ENCODE measurements around the gene CHD6.
A peak's percentile ranks its signal among the peaks of the same experiment; 100 is the strongest.

CHD6 gene

DNA sequence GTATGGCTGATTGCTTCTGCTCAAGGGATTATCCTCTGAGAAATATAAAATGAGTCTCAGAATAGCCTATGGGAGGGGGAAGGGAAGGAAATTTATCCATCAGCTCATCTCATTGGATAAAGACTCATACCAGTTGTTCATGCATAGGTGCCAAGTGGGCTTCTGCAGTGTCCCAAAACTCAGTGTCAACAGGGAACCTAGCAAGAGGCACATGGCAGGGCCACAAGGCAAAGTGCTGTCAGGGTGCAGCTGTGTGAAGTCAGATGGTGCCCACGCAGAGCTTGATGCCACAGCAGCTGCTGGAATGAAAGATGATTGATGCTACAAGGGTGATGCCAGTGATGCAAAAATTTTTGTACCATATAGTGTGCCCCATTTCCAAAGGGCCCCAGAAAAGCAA, 3.2 kb upstream of the CHD6 start:
- DNase-seq (ENCODE audit: low read depth) = no peak

DNA sequence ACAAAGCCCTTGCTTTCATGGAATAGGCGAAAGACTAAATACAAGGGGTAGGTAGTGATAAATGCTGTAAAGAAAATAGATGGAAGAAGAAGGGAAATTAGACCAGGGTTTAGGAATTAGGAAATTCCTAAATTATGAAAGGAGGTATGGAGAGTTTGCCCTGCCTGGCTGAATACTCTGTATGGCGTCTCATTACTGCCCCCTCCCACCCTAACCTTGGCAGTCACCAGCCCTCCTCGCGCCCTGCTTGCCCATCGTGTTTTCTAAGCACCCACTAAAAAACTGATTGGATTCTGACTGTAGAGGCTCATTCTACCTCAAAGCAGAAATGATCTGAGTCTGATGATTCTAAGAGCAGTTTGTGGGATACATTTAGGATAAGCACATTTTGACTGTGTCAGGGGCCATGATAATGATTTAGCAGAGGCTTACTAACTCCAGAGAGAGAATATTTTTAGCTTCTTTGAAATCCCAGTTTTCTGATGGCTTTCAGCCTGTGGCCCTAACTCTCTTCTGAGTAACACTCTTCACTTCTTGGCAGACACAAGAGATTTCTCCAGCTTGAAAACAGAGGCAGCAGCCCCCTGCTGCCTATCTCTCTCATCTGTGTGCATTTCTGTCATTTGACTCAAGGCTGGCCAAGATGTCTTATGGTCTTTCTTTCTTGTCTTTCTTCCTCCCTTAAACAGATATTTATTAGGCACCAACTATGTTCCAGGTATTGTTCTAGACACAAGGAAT, 1.4 kb upstream of the CHD6 start:
- DNase-seq (ENCODE audit: low read depth) = no peak

DNA sequence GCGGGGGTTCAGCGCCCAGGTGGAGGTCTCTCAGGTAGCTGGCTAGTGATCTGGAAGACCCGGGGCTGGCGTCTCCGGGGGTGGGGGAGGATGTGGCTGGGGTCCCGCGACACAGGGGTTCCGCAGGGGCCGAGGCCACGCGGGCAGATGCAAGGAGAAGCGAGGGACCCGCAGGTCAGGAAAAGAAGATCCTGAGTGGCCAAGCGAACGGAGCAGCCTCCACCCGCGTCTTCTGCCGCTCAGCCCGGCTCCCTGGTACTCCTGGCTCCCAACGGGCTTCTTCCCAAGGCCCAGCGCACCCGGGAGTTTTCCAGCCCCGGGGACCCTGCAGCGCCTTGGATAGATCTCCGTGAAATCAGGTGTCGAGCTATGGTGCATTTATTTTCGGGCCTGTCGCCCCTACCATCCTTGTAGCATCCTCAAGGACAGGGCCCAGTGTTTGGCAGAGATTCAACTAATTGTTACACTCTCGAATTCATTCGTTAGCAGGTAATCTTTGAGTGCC, 682 bp upstream of the CHD6 start:
- DNase-seq (ENCODE audit: low read depth) = no peak

DNA sequence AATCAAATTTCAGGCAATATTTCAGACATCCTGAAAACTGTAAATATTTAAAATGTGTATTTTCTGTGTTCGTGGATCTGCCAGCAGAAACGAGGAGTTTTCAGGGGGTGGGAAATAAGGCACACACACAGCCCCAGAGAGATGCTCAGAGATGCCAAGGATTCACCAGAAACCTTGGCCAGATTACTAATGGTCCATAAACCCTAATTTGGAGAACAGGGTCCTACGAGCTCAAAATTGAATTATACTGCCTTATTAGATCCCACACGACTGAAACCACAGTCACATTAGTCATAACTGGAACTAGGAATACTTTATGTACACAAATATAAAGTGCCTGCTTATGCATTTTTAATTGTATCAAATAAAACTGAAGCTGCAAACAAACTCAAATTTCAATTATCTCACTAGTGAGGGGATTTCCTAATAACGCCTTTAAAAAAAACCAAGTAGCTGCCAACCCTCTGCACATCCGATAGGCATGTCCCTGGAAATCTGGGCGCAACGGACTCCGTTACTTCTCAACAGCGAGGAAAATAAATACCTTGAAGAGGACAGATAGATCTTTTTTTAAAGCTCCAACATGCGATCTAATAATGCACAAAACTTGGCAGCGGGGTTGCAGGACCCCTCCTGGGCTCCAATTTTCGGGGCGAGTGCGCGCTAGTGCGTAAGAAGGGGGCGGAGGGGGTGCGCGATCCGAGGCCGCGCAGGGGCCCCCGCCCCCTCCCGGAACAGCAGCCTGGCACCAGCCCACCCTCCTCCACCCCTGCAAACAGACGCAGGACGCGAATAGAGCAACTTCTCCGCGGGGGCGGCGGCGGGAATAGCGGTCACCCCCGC, 897 bp downstream of the CHD6 start:
- DNase-seq (ENCODE audit: low read depth) = no peak

DNA sequence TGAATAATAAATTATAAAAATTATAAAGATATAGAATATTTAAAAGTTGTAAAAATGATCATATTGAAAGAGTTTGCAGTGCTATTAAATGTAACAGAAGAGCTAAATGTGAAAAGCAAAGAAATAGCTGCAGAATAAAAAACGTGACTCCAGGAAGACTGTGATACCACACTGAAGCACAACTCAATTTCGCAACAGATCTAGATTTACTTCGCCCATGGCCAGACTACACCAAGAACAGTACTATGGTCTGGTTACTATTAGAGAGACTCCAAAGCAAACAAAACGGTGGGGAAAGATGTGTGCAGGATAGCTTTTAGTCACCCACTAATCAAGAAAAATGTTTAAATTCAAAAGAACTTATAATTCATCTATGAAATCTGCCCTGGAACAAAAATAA, 1.9 kb downstream of the CHD6 start:
- no peak for DNase-seq (ENCODE audit: low read depth)

DNA sequence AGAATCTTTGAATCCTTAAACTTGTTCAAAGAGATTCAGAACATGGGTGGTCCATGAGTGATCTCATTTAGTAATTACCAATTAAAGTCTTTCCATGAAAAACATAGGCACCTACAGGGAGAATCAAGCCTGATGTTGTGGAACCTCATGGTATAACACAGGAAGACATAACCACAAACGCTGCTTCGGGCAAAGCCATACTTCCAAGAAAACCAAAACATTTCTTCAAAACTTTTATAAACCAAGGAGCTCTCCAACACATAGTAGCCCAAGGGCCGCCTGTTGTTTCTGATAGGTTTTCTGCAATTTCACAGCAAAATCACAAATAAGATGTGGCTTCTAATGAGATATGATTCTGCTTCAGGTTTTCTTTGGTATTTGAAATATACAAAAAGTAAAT, 2.5 kb downstream of the CHD6 start:
- DNase-seq (ENCODE audit: low read depth) = no peak

DNA sequence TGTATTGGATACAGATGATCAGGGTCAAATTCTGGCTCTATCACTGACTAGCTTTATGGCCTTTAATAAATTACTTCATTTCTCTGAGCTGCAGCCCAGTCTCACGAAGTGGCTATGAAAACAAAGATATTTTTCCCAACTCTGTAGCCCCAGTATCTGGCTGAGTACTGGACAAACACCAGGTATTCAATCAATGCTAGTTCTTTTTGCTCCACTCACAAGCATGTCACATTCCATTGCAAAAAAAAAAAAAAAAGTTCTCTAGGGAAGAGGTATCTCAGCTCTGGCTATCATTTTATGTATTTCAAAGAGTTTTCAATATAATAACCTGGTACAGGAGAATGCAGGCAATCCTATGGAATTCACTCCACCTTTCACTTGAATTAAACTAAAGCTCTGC, 3.1 kb downstream of the CHD6 start:
- DNase-seq (ENCODE audit: low read depth) = no peak

DNA sequence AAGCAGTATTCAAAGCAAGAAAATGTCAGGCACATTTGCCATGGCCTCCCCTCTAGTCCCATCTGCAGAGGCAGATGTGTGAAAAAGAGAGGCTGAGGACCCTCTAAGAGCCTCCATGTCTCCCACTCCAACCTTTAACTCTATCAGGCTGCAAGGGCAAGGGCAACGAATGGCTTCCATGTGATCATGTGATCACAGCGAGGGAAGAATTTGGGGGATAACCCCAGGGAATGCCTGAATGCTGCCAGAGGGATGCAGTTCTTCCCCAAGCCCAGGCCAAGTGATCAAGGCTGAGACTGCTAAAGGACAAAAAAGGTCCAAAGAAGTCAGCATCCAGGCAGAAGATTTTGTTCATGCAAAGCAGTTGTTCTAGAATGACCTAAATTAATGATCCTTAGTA, 4.9 kb downstream of the CHD6 start:
- no peak for DNase-seq (ENCODE audit: low read depth)

DNA sequence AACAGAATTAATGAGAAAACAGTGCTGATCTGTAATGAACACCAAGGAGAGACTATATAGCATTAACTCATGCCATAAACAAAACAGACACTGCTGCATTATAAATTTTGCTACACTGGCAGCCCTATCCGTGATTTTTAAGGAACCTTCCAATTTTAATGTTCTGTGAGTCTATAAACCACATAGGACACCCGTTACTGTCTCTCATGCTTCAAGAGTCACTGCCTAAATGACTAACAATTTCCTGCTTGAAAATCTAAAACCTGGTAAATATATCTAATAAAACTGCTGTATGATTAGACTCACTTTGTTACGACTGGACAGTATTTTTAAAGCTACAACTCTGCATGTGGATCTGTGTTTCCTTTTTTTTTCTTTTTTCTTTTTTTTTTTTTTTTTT, 8.7 kb downstream of the CHD6 start:
- no peak for DNase-seq (ENCODE audit: low read depth)

DNA sequence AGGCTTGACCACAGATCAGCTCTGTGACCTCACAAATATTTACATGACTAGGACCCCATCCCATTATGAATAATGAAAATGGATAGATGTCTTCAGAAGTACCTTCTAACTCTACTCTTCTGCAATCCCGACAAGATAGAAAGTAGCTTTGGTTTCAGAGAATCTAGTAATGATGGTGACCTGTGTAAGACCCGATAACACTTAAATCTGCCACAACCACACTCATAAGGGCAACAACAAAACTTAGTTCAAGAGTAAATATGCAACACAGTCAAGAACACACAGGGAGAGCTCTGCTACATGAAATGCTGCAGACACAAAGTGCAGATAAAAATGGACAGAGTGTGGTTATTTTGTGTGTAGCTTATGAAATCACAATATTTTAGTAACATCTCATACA, 9.6 kb downstream of the CHD6 start:
- no peak for DNase-seq (ENCODE audit: low read depth)

DNA sequence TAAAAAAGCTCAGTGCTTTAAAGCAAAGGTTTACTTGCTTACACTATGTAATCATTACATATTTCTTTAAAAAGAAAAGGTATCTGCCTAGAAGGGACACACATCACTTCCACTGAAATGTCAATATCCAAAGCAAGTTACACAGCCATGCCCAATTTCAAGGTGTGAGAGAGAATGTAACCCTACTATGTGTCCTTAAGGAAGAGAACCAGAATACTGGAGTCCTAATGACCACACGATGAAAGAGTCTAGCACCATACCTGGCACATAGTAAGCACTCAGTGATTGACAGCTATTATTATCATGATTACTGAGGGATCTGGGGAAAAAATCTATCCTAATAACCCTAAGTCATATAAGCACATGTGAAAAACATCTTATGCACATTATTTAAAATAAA, 10.4 kb downstream of the CHD6 start:
- no peak for DNase-seq (ENCODE audit: low read depth)

DNA sequence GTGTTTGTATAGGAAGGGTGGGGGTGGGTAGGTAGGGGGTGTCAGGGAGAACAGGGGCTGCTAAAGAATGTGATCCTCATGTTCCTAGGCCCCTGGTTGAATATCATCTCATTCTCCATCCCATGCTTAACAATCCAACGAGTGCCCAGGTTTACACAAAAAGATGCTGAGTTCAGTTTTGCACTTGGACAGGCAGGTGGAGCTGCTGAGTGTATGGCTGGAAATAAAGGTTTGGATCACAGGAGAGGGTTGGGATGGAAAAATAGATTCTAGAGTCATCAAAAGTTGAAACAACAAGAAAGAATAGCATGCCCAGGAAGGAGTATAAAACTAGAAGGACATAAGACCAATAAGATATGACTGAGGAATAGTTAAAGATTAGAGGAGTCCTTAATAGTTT, 14.2 kb downstream of the CHD6 start:
- no peak for DNase-seq (ENCODE audit: low read depth)

DNA sequence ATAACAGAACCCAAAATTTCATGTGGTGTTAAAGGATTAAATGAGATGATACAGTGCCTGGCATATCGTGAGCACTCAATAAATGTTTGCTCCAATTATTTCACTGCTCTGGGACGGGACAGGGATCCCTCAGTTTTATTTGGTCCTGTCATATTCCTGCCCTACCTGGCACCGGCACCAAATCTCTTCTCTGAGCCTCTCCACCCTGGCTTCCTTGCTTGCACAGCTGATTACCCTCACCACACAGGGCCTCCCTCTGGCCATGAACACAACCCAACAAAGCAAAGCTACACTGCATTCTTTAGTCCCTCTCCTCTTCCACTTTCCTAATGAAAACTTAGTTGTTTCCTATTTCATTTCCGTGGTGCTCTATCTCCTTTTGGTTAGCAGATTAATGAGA, 16.4 kb downstream of the CHD6 start:
- DNase-seq (ENCODE audit: low read depth) = no peak

DNA sequence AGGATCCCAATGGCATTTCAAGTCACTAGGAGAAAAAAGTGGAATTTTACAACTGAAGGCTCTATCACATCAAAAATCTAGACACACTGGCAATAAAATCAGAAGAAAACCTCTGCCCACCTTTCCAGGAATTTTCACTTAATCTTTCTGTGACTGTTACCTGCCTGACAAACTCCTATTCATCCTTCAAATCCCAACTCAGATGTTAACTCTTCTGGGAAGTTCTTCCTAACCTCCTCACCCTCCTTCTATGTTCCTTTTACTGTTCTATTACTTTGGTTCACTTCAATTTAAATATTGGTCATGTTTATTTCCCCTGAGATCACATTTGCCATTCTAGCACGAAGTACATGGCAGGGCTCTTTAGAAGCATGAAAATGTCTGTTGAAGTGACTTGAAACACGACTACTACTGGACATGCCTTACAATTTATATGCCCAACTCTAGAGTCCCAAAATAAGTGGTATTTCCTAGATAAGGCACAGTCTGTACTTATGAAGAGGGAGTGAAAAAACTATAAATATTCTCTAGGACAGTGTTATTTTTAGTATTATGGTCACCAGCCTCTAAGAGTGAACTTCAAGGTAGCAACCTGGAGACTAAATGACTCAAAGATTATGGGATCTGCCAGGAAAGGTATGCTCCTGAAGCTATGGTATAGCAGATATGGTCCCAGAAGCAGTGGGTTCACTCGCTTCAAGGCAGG, 17.1 kb downstream of the CHD6 start:
- no peak for DNase-seq (ENCODE audit: low read depth)

DNA sequence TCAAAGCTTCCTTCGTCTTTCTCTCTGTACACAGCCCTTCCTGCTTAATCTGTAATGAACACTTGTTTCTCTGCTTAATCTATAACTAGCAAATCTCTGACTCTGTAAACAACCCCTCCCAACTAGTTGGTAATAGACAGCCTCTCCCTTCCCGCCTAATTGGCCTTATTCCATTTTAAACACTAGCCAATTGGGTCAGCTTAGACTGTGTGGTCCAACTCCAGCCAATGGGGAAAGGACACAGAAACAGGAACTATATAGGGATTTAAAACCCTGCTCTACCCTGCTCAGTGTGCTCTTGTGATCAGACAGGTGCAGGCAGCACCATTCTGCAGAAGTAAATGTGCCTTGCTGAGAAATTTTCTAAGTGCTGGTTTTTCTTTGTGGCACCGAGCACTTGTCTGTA, 18.5 kb downstream of the CHD6 start:
- no peak for DNase-seq (ENCODE audit: low read depth)

DNA sequence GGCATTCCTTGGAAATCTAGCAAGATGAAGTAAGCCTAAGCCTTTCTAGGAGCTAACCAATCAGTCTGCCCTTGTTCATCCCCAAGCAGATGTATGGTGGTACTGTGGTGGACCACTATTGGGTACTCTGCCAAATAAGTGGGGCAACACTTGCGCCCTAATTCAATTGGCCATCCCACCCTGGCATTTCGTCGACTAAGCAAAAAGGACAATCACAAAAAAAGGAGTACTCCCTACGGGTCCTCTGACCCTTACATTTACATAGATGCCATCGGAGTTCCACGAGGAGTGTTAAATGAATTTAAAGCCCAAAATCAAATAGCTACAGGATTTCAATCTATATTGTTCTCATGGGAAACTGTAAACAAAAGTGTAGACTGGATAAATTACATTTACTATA, 19.5 kb downstream of the CHD6 start:
- DNase-seq (ENCODE audit: low read depth) = no peak

DNA sequence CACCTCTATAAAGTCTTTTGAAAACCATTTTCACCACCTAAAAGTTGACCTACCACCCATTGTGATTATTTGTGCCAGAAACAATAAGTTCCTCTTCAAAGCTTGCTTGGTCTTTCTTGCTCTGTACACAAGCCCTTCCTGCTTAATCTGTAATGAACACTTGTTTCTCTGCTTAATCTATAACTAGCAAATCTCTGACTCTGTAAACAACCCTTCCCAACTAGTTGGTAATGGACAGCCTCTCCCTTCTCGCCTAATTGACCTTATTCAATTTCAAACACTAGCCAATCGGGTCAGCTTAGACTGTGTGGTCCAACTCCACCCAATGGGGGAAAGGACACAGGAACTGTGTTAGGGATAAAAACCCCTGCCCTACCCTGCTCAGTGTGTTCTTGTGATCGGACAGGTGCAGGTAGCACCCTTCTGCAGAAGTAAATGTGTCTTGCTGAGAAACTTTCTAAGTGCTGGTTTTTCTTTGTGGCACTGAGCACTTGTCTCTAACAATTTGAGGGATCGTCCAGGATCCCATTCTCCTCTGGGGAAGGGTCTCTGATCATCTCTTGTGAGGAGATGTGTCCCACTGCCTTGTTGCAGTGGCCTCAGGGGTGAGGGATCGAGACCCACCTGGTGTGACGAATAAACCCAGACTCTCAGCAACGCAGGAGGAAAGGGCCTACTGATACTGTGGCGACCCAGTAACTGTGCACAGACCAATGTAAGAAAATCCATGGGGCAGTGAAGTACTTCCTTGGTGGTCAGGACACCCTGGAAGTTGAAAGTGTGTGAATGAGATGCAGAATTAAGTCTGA, 23.5 kb downstream of the CHD6 start:
- no peak for DNase-seq (ENCODE audit: low read depth)

DNA sequence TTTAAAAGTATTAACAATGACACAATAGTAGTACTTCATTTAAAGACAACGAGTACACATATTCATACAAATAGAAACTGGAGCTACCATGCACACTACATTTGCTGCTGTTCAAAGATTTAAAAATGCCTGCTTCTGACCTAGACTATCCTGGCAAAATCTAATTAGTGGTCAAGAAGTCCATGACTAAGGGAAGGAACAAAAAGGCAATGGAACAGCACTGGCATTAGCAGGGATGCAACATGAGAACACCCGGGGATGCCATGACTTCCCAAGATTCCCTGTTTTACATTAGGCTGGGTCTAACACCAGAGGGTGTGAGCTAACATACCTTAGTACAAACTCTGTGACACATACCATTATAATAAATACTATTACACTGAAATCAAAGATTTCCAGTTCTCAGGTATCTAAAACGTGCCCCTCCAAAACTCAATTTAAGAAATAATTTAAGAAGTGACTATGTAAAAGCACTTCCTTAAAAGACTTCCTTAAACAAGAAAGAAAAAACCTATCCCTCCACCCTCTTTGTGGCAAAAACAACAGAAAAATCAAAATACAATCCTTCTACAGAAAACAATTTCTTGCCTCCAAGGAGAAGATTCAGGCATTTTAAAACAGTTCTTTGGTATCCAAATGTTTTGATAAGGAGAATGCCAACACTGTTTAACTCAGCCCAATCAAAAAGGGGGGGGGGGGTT, 25.5 kb downstream of the CHD6 start:
- no peak for DNase-seq (ENCODE audit: low read depth)

DNA sequence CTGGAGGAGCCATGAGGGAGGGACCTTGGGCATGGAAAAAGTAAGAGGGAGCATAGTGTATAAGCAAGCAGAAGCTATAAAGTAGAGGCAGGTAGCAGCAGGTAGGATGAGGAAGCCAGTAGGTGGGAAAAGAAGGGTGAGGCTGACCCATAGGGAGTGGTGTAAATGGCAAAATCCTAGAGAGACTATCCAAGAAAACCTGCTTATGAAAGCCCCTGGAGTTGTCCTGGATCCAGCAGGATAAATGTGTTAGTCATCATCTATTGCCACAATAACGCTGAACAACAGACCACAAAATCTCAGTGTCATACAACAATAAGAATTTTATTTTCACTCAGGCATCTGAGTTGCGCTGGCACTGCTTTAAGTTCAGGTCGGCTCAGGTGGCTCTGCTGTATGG, 30.2 kb downstream of the CHD6 start:
- peak; percentile 31 for DNase-seq (ENCODE audit: low read depth)

DNA sequence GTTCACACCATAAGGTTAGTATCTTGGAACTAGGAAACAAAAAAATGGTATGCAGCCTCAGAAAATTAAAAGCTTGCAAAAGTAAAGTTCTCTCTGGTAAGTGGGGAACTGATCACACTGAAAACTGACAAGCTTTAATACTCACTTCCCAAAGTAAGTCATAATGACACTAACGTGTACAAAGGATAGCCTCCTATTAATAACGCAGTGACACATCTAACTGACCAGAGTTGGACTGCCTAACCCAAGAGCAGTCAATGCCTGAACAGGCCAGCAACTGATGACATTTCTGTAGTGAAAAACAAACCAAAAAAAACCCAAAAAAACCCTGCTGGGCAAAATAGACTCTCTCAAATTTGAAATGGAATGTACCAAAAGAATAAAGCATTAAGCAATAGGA, 30.7 kb downstream of the CHD6 start:
- no peak for DNase-seq (ENCODE audit: low read depth)

DNA sequence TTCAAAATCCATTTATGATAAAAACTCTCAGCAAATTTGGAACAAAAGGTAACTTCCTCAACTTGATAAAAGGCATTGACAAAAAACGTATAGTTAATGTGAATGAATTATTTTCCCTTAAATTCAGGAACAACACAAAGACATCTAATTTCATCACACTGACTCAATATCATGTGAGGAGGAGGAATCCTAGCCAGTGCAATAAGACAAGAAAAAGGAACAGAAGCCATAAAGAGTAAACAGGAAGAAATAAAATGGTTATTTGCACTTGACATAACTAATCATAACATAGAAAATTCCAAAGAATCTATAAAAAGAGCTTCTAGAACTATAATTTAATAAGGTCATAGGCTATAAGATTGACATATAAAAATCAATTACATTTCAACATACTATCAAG, 31.4 kb downstream of the CHD6 start:
- DNase-seq (ENCODE audit: low read depth) = no peak
